Inflammatory macrophage treated with lipopolysaccharide for 1 hour (primary cell): ENCODE data around the gene MGAT5.

Source experiments
- DNase-seq, 2 donors: peaks; one replicate each; pipeline ENCODE4 v3.0.0-alpha.2; 2020 to 2022

The MGAT5 gene

DNA sequence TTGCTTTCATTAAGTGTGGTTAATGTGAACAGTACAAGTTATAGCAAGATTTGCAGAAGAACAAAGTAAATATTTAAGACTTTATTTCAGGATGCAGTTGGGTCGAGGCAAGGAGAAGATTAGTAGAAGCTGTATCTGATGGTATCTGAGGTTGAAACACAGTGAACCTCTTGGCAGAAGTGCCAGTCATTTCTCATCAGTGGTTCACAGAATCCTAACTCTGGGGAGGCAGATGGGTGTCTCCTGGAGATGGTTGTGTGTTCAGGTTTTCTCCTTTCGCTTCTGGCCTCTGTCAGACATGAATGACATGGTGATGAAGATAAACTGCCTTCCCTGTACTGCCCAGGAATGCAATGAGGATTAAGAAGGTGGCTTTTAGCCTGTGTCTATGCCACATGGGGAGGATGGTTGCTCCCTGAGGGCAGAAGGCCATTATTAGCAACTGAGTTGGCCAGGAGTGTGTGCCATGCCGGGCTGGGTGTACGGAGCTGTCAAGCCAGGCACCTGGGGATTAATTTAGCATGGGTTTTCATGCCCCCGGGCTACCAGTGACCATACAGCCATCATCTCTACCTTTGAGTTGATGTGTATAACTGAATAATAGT is 28.0 kb downstream of the MGAT5 start:
- no peak for DNase-seq

DNA sequence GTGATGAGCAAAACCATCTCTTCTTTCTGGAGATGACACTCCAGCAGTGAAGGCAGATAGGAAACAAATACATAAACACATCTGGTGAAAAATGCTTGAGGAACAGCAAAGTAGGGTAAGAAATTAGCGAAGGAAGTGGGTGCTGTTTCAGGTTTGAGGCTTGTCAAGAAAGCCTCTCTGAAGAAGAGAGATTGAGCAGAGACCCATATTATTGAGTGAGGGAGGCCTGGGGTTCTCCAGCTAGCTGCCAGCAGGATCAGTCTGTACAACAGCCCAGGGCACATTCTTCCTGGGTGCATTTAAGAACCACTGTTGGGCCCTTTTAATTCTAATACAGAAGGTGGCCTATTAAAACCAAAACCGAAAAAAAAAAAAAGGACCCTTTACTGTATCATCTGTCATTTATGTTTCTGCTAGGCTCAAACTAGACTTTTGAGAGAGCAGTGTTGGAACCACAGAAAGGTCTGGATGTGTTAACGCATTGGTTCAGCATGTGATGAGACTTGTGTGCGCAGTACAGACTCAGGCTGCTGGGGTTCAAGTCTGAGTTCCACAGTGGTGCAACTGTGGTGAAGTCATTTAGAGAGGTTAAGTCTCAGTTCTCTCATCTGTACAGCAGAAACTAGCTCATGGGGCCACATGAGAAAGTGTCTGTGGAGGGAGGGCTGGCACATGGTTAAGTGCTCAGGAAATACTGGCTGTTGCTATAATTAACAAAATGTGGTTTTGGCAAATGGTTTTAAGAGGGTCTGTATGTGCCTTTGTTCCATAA is 28.9 kb downstream of the MGAT5 start:
- DNase-seq, result no peak

DNA sequence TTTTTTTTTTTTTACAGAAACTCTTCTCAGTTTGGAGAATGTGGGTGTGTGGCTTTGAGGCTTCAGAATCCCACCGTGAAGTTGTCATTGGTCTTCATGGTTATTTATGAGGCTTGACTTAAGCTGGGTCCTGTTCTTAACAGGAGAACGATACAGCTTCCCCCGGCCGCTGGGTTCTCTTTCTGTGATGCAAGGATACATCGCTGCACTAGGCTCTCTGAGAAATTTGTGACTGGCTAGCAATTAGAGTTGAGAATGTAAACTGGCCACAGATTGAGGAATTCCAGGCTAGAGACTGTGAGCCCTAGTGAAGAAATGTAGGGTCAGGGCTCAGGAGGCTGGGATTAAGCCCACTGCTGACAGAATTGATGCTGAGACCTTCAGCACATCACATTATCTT is 29.8 kb downstream of the MGAT5 start:
- DNase-seq, result no peak

DNA sequence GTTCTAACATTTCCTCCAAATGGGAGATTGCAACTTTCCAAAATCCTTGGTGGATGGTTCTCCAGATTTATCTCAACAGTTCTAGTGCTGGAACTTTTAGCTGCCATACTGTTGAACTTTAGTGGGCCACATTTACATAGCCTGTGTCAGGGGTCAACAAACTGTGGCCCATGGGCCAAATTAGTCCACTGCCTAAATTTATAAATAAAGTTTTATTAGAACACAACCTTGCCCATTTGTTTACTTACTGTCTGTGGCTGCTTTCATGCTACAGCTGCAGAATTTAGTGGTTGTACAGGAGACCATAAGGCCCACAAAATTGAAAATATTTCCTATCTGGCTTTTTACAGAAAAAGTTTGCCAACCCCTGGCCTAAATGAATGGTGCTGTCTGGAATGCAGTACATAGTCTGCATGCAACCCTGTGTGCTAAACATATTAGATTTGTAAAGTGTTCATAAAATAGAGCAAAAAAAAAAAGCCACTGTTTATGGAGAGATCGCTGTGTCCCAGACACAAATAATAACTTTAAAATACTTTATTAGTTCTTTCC is 30.3 kb downstream of the MGAT5 start:
- no peak for DNase-seq

DNA sequence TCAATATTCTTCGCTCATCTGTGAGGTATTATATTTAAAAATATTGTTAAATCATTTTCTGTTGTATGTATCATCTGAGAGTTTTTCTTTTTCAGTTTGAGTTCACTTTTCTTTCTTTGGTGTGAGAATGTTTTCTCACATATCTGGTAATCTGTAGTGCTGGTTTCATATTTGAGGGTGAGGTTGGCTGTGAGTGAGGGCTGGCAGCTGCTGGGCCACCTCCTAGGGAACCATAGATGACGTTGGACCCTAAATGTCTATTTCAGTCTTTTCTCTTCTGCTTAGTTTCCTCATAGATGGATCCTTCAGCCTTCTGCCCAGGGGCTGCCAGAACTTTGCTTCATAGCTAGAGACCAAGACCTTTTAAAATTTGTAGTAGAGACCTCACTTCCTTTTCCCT is 33.5 kb downstream of the MGAT5 start:
- DNase-seq, result no peak

DNA sequence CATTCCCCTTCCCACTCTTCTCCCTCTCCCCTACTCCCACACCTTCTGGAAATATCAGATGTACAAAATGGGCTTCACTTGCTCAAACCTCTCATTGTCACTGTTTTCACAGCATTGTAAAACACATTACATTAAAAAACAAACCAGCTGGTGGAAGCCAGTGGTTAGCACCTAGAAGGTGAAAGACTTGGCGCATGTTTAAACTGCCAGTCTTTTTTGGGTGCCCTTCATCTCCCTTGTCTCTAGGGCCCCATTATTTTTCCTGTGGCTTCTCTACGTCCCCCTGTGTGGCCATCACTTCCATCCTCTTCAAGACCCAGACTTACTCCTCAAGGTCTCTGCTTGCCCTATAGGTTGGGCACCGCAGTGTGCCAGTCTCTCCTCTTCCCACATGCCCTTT is 34.9 kb downstream of the MGAT5 start:
- no peak for DNase-seq

DNA sequence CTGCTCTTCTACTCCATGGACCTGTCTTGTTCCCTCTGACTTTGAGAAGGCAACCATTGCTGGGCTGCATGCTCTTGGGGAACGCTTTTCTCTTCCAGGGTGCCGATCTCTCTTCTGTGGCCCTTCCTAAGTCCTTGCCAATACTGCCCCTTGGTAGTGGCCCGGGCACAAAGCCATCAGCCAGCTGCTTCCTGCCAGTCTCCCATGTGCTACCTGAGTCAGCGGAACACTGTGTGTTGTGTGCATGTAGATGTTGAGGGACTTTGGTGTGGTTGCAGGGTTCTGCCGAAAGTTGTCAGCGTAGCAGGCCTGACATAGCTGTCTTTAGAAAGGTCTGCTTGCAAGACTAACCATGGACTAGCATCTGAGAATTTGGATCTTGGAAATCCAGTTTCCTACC is 35.4 kb downstream of the MGAT5 start:
- no peak for DNase-seq

DNA sequence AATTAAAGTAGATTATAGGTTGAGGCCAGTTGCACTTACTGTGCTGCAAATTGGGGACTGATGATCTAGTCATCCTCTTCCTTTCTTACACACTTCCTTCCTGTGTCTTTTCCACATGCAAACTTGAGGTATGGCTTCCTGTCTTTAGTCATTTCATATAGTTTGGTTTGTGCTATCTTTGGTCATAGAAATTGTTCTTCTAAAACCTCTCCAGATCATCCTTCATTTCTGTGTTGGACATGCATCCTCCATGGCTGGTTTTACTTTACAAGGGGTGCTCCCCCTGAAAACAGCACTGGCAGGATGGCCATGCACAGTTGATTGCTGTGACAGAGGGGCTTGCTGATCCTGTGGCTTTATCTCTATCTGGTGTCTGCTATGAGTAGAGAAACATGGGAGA is 36.5 kb downstream of the MGAT5 start:
- no peak for DNase-seq

DNA sequence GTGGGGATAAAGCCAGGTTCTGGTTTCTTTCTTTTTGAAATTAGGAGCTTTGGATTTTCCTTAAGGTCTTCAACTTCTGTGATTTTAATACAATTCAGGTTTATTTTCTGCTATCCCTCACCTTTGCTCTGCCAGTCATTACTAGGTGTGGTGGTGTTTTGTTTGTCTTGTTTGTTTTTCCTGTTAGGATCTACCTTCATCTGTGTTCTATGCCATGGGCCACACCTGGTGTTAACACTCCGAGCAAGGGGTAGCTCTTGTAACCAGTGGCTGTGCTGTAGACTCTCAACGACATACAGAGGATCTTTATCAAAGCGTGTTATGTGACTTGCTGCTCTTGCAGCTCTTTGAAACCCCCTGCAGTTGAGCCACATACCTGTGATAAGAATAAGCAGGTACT is 38.6 kb downstream of the MGAT5 start:
- no peak for DNase-seq

DNA sequence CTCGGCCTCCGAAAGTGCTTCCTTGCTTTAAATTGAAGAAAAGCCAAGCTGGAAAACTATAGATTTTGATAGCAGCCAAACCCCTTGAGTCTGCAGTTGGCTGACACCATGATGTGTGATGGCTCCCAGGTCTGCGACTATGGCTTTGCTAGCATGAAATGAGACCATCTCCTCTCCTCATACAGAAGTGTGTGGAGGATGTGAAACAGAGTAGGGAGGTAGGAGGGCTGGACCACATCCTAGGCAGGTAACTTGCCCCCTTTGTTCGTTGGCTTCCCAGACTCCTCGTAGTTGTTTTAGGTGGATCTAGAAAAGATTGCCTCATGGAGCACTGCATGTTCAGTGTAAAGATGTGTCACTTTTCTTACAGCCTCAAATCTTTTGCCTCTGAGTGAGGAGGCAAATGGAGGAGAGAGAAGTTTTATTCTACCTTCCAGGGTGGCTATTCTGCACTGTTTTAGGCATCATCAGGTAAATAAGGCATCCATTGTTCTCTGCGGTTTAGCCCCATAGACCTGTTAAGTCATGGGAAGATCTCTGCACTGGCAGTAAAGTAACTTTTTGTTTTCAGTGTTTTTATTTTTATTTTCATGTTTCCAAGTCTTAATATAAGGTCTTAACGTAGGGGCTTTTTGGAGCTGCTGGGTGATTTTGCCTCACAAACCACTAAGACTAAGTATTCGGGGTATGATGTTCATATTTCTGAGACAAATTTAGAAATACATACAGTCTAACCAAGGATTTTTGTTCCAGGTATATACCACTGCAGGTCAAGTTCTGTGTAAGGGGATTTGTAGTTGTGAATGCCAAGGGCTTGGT is 40.1 kb downstream of the MGAT5 start:
- DNase-seq, result no peak

DNA sequence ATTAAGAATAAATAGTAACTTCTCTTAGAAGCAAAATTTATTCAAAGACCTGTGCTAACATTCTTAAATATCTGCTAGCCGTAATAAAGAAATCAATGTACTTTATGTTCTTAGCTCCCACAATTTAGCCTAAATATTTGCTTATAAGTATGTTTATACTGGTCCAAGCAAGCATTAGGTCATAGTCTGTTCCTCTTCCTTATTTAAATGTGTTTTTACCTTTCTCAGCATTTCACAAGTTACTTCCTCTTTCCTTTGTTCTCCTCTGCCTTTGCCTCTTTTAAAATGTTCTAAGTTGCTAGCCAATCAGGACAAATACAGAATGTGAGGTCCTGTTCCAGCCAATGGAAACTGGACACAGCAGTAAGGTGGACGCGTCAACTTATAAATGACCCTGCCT is 40.7 kb downstream of the MGAT5 start:
- peak; percentile 35 to 55 for DNase-seq

DNA sequence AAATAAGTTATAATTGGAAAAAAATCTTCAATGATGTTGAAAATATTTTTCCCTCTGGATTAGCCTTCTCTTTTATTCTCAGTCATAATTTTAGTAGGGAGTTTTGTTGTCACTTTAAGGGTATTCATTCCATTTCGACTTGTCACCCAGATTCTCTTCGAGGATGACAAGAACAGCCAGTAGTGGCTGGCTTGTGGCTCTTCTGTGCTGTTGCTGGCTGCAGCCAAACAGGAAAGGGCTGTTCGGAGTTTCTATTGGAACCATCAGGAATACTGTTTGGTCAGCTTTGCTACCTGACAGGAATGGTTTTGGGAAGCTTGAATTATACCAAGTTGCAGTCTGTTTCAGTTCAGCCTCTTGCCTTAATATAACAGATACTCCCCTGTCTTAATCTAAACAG is 41.6 kb downstream of the MGAT5 start:
- DNase-seq, result no peak

DNA sequence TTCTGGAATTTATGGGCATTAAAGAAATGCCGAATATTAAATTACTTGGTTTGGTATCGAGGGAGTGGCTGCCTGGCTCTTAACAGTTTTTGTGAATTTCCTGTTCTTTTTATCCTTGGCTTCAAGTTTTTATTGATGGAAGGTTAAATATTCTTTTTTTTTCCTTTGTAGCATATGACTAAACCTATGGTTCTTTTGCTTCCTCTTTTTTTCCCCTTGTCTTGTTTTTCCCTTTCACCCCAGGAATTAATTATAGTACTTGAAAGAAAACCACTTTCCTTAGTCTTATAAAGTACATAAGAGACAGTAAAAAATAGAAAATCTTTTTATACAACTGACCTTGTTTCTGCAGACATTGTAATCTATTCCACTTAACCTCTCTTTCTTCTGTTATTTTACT is 42.4 kb downstream of the MGAT5 start:
- peak in 1 of 2 donors; percentile 6 for DNase-seq

DNA sequence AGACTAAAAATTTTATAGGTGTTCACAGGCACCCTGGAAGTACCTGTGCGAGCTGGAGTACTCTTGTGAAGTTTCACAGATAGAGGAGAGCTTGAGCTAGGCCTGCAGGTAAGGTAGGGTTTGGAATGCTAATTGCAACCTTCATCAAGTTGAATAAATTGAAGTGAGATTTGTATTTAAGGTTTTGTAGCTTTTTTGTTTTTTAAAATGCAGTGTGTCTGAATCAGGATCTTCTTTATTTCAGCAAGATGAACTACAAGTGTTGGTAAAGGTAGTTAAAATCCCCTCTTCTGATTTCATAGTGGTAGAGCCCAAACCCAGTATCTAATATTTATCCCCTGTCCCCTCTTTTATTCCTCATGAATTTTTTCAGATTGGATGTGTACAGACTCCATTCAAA is 45.5 kb downstream of the MGAT5 start:
- no peak for DNase-seq

DNA sequence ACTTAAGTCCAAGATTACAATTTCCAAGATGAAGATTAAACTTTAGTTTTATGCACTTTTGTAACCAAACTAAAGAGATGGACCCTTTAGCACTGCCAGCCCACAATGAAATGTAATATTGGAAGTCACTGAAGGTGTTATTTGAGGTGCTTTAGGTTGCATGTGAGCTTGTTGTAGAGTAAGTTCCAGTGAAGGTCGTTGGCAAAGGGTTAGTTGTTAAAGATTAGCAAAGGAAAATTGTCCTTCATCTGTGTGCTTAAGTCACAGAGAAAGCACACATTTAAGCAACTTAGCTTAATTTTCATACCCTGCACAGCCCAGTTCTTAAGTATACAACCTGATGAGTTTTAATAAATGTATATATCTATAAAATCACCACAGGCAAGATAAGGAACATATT is 46.7 kb downstream of the MGAT5 start:
- no peak for DNase-seq

DNA sequence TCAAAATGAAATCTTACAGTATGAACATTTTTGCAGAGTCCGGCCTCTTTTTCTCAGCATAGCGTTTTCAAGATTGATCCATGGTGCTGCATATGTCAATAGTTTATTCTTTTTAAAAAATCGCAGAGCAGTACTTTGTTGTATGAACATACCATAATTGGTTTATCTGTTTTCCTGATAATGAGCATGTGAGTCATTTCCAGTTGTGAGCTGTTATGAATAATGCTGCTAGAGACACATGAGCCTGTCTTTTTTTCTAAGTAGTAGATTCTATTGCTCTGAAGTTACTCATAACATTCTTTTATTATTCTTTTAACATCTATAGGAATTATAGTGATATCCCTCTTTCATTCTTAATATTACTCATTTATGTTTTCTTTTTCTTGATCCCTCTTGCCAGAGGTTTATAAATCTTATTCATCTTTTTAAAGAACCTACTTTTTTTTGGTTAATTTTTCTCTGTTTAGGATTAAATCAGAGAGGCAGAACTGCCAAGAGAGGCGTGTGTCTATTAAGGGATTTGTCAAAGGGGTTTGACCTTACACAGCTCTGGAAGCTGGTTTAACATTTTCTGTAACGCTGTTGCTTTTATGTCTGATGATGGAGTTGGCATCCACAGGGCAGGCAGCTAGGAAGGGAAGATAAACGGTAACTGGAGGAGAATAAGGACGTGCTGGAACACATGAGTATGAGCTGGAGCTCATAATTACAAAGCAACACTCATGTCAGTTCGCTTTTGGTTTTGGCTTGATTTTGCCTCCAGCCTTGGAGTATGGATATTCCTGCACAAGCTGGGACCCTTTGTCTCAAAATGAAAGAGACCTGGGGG is 47.4 kb downstream of the MGAT5 start:
- no peak for DNase-seq

DNA sequence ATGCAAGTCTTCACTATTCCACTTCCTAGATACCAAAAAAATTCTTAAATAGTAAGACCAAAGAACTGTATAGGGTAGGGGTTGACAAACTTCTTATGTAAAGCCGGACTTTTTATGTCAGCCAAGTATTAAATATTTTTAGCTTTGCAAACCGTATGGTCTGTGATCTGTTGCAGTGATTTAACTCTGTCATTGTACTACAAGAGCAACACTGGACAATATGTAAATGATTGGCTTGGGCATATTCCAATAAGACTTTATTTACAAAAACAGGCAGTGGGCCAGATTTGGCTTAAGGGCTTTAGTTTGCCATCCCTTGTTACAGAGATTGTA is 48.0 kb downstream of the MGAT5 start:
- peak; percentile 6 to 9 for DNase-seq

DNA sequence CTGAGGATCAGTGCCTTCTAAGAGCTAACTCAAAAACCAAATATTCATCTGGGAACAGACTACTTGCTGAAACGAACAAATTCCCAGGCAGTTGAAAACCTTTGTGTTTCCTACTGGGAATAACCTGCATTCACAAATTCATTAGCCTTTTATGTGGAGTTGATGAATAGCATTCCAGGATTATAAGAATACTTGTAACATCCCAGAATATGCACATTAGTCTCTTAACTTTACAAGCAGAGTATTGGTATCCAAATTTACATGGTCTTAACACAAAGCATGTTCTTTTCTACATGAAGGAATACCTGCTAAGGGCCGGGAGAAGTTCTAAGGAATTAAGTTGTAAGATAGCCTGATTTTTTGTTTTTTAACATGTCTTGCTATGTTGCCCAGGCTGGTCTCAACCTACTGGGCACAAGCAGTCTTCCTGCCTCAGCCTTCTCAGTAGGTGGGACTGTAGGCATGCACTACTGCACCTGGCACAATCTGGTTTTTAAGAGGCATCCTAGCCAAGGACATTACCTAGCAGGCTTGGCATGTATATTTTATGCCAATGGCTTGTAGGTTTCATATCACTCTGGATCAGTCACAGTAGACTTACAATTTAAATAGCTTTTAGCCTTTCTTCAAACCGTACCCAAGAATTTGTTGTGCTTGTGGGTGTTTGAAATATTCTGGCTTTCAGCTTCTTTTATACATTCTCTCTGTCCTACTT is 50.7 kb downstream of the MGAT5 start:
- DNase-seq, result no peak

DNA sequence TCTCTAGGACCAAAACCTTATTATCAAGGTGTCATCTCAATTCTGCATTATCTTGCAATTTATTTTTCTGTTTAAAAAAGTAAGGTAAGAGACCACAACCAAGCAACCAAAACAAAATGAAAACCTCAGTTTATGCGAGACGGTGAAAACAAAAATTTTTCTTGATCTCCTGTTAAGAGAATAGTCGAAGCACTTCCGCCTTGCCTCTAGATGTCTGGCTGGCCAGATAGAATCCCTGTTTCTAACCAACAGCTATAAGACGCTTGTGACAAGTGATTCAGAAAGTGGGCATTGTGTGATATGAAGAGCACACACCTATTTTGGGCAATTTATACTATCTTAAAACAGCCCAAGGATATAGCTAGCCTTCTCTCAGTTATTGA is 51.2 kb downstream of the MGAT5 start:
- no peak for DNase-seq

DNA sequence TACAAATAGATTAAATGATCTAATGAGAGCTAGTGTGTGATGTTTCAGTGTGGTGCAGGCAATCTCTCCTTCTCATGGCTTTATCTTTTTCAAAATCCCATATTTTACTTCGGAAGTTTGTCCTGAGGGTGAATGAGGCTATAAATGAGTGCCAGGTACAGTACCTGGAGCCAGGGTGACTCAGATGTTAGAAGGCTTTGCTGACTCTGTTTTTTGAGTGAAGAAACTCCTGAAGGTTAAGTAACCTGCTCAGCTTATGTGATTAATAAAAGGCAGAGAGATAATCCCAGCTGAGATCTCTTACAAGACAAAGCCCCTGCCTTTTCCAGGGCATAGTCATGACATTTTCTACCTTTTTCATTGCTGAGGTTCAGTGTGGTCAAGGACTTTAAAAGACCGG is 52.6 kb downstream of the MGAT5 start:
- no peak for DNase-seq

DNA sequence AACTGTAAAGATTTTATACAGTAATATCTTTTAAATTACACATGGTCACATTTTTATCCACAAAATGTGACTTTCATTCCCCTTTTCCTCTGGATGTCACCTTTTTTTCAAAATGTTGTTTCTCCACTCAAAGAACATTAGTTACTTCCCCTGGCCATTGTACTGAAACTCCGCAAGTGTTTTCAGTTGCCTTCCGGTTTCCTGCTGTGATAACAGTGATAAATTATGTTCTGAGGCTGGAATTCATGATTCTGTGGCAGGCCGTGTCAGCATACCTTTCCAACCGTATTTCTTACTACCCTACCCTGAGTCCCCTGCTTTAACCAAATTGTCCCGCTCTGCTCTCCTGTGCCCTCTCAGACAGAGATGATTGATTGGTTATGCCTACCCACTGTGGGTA is 53.5 kb downstream of the MGAT5 start:
- no peak for DNase-seq
